CD4-positive, alpha-beta T cell treated with Interleukin-6 at 100 ng/mL for 8 hours (primary cell): ENCODE measurements around the gene WDR37.
"Not testable (repeated sequence)": the region's sequence is repeated elsewhere in the genome, so short reads cannot be mapped to it uniquely, and the experiment has no call there.

Experiments used
- DNase-seq: peaks from one replicate; pipeline ENCODE4 v3.0.0-alpha.2; 2020; ENCODE audit warnings: mixed read lengths, low spot score

WDR37 gene, protein sequence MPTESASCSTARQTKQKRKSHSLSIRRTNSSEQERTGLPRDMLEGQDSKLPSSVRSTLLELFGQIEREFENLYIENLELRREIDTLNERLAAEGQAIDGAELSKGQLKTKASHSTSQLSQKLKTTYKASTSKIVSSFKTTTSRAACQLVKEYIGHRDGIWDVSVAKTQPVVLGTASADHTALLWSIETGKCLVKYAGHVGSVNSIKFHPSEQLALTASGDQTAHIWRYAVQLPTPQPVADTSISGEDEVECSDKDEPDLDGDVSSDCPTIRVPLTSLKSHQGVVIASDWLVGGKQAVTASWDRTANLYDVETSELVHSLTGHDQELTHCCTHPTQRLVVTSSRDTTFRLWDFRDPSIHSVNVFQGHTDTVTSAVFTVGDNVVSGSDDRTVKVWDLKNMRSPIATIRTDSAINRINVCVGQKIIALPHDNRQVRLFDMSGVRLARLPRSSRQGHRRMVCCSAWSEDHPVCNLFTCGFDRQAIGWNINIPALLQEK

DNA sequence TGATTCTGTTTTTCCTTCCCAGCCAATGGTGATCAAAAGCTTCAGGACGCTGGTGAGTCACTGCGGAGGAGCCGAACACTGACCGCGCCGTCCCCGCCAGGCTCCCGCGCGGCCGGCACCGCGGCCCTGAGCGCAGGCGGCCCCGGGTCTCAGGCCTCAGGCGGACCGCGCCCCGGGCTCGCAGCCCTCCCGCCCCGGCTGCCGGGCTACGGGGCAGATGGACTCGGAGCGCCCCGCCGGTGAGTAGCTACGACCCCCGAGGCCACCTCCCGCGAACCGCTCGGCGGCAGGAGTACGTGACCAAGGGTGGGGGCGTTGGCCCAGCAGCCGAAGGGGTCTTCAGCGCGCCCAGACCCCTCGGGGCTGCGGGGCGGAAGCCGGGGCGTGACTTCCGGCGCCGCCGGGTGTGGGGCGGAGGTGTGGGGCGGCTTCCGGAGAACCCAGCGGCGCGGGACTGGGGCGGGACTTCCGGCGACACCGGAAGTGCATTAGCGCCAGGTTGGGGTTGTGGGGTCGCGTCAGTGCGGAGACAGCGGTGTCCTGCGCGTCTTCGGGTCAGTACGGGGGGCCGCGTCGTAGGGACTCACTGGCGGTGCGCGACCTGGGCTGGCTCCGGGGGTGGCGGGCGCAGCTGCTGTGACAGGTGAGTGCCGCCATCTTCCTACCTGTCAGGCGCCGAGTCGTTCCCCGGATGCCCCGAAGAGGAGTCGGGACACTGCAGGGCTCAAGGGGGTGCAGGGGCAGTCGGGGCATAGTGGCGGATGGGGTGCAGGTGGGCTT lies at the start of gene WDR37:
TSS of gene WDR37 (plus strand) at position 60 of the 780 bp plus-strand sequence. CDS start 15,771 bp downstream, outside the sequence.
- peak; percentile 85 for DNase-seq

DNA sequence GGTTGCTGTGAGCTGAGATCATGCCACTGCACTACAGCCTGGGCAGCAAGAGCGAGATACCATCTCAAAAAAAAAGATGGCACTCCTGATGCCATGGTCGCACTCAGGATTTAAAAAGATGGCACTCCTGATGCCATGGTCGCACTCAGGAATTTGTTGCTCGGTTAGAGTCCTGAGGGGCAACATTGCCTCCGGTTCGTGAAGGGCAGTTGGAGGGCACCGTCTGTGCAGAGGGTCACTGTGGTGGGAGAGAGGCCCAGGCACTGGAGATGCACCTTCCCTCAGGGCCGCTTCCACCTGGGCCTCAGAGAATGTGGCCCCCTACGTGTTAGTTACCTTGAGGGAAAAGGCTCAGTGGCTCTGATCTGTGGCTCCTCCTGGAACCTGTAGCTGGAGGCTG lies 49.6 kb upstream of the WDR37 start:
- no peak for DNase-seq

DNA sequence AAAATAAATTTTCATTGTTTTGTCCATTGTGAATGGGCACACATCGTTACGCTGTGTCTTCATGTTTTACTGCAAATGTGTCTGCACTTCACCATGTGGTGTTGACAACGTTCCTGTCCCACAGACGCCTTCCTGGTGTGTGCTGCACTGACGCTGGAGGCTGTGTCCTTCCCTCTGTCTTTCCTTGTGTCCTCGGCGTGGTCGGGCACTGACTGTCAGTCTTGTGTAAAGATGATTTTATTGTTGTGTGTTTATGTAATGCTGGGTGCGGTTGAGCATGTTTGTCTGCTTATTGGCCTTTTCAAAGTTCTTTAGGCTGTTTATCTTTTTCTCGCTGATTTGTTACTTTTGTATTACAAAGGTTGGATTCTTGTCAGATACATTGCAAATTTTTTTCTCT lies 48.6 kb upstream of the WDR37 start:
- DNase-seq, result no peak

DNA sequence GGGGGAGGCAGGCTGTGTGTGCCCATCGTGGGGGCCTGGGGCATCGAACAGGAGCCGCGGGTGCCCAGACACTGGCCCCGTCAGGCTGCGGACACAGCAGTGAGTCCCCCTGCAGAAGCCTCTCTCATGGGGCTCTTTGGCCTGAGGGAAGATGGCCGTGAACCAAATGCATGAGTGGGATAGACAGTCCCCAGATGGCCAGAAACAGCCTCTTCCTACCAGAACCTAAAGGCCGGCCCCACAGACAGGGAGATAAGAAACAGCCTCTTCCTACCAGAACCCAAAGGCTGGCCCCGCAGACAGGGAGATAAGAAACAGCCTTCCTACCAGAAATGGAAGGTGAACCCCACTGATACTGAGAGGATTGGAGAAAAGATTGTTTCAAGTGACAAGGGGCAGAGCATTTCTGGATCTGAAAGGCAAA lies 47.1 kb upstream of the WDR37 start:
- DNase-seq, result no peak

DNA sequence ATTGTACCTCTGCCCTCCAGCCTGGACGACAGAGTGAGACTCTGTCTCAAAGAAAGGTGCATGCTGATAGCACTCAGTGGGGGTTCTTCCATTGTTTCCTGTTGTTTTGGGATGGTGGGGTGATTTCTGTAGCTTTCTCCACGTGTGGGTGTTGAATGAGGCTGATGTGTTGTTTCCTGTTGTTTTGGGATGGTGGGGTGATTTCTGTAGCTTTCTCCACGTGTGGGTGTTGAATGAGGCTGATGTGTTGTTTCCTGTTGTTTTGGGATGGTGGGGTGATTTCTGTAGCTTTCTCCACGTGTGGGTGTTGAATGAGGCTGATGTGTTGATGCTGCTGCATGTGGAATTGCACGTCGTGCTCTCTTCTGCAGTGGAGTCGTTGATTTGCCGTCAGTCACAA lies 46.2 kb upstream of the WDR37 start:
- DNase-seq, result not testable (repeated sequence)

DNA sequence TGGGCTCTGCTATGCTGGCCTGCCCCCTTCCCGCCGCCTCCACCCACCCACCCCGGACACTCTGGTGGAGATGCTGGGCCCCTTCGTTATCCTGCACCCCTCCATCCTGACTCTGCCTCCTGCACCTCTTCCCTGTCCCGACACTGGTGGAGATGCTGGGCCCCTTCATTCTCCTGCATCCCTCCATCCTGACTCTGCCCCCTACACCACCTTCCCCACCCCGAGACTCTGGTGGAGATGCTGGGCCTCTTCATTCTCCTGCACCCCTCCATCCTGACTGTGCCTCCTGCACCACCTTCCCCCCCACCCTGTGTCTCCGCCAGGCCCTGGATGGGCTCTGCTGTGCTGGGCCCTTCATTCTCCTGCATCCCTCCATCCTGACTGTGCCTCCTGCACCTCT lies 45.5 kb upstream of the WDR37 start:
- DNase-seq, result no peak

DNA sequence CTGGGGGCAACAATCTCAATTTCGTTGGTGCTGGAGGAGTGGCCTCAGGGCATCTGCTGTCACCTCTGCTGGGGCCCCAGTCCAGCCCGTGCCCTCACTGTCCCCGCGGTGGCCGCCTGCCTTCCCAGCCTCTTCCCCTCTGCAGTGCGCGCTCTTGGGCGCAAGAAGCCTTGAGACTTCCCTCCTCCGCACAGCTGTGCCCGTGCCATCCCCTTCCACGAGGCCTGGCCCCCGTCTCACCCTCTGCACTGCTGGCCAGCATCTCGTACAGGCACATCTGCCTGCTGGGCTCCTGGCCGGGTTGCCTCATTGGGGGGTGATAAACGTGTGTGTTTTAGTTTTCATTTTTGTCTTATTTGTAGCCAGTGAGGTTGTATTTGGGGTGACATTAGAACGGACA lies 44.5 kb upstream of the WDR37 start:
- DNase-seq, result no peak

DNA sequence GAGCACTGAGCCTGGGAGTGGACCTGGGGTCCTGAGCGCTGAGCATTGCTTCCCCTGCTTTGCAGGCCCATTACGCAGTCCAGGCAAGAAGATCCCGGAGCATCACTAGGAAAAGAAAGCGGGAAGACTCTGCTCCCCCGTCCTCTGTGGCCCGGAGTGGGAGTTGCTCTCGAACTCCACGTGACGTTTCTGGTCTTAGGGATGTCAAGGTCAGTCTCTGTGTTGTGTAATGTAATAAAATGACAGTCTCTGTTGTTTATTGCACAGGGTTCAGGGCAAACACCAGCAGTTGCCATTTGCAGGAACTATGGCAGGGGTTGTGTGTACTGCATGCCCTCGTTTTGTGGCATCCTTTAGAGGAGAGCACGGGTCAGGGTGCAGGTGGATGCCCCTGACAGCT lies 40.5 kb upstream of the WDR37 start:
- DNase-seq, result no peak

DNA sequence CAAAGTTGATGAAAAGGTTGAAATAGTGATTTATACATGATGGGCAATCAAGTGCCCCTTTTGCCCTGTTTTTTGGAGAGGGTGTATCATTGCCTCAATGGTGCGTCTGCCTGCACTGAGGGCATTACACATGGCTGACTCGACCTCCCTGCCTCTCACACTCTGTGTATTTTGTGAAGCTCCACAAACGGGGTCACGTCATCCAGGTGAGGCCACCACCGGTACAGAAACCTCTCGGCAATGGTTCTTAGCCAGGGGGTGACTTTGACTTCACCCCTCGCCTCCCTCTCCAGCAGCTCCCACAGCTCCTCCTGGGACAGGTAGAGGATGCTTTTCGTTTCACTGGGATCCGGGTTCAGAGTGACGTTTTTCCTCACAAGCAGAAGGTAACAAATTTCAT lies 36.8 kb upstream of the WDR37 start:
- DNase-seq, result no peak

DNA sequence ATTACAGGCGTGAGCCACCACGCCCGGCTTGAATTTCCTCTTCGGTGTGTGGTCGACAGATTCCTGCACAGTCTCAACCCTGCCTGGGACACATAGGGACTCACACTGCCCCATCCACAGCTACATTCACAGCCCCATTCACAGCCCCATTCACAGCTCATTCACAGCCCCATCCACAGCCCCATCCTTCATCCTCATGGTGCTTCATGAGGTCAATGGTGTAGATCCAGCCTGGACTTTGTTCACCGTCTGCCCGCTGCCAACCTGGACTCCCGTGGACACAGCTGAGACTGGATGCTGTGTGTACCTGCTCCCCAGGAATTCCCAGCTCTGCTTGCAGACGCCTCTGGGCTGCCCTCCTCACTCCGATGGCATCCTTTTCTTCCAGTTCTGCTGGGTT lies 35.7 kb upstream of the WDR37 start:
- DNase-seq, result no peak

DNA sequence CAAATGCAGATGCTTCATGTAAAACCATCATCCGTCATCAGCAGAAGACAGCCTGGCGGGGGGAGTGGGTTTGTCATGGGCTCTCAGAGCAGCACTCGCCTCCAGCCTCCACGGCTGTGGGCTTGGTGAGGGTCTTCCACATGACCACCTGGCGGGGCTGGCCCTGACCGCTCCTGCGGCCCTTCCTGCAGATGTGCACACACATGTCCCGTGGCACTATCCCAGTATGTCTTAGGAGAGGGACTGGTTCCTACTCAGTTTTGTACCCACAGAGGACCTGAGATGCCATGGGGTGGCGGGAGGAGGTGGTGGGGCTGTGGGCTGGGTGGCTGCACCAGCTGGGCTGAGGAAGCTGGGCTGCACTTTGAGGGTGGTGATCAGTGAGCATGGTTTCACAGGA lies 35.2 kb upstream of the WDR37 start:
- no peak for DNase-seq

DNA sequence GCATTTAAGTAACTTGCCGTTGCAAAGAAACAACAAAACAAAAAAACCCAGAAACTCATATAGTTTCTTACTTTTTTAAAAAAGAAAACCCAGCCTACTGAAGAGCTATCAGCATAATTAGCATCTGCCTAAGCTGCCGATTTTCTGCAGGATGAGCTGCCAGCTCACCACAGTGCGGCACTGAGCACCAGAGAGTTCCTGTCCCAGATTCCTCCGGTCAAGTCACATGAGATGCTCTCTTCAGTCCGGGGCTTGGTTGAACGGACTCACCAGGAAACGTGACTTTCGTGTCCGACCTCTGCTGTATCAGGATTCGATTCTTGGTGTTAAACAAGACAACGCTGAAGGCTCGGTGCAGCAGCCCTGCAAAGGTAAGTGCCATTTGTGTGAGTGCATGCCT lies 33.8 kb upstream of the WDR37 start:
- no peak for DNase-seq

DNA sequence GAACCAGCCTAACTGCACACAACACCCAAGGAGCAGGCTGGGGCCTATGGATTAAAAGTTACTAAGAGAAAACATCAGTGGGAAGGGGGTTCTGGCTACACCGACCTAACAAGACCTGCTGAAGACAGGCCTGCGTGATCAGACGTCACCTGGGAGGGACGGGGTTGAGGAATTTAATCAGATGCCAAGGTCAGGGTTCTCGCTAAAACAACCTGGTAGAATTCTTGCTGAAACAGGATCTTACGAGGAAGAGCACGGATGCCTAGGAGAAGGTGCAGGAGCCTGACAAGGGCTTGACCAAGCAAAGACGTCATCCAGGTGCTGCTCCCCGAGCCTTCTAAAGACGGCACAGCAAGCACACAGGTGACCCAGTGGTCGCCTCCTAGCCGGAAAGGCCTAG lies 32.1 kb upstream of the WDR37 start:
- no peak for DNase-seq

DNA sequence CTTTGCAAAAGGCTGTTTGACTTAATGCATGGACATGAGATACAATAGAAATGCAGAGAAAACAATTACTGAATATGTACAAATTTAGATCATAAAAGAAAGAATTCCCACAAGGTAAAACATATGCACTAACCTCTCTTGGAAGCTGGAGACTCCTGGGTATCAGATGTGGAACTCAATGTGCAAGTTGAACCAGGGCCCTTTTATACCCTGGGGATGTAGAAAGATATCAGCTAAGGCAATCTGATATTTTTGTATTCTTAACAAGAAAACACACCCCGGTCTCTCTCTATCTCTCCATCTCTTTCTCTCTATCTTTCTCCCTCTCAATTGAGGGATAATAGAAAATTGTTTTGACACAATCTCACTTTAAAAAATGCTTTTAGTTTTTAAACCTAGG lies 30.5 kb upstream of the WDR37 start, which contains the start of gene IDI2:
TSS of gene IDI2 (minus strand) at position 177 of the 400 bp plus-strand sequence. CDS start 1,136 bp downstream, outside the sequence.
- no peak for DNase-seq

DNA sequence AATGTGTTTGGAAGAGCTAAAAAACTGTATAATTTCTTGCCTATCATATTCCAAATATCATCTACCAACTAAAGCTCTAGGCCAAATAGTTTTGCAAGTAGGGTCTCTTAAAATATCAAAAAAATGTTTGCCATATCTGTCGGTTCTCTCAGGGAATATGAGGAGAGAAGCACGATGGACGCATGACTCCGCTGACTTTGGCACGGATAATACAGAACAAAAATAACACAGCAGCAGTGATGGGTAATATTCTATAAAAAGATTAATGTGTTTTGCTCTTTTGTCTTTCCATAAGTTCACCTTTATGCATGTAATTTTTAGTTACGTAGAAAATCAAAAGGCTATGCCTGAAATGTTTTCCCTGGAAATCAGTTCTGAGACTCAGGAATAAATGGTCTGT lies 29.6 kb upstream of the WDR37 start:
- DNase-seq, result no peak

DNA sequence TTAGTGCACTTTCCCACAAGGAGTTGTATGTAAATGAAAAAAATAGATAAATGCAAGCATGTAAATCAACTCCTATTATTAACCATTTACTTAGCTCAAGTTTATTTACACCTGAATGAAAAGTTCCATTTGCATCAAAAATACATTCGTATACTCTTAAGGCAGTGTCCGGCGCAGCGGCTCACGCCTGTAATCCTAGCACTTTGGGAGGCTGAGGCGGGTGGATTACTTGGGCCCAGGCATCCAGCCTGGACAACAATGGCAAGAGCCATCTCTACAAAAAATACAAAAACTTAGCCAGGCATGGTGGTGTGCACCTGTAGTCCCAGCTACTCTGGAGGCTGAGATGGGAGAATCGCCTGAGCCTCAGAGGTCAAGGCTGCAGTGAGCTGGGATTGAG lies 26.3 kb upstream of the WDR37 start:
- DNase-seq, result no peak

DNA sequence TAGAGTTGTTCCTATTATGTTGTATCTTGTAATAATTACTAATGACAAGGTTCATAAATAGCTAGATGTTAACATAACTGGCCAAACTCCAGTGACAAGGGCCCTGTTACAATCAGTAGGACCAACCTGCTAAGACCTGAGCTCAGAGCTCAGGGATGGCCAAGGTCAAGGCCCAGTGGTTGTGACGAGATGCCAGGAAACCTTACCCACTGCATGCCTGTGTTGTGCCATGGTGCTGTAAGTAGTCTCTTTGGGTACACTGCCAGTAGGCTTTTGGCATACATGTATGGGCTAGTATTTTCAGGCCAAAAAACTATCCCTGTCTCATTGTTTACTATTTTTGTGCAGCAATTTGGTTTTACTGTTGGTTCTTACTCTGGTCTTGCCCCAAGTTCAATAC lies 22.6 kb upstream of the WDR37 start:
- DNase-seq, result no peak

DNA sequence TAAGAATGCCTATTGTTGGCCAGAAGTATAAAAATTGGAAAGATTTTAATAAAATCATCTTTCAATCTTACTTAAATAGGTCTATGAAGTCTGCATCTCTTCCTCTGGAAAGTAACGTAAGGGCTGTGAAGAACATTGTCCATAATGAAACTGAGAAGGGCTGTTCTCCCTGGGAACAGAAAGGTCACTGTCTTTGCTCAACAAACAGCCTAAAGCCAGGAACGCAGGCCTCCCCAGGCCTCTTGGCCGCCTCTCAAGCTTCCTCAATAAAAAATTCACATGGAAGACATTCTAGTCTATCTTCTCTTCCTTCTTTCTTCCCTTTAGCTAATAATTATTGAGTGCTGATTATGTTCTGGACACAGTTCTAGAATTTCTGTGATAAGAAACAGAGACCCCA lies 21.4 kb upstream of the WDR37 start:
- no peak for DNase-seq

DNA sequence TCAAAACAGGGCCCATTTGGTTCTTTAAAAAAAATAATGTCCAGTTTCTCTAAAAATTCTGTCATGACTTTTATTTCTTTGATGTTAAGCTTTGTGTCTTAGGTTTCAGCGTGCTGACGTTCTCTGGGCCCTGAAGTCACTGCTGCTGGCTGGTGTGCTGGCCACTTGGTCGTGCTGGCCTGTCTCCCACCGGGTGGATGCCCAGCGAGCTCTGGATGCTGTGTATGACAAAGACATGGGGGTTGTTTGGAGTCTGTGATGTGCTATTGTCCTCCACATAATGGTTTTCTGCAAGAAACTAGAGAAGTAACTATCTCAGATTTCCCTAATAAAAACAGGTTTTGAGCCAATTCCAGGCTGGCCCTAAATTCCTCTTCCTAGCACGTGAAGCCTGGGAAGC lies 21.0 kb upstream of the WDR37 start:
- DNase-seq, result no peak

DNA sequence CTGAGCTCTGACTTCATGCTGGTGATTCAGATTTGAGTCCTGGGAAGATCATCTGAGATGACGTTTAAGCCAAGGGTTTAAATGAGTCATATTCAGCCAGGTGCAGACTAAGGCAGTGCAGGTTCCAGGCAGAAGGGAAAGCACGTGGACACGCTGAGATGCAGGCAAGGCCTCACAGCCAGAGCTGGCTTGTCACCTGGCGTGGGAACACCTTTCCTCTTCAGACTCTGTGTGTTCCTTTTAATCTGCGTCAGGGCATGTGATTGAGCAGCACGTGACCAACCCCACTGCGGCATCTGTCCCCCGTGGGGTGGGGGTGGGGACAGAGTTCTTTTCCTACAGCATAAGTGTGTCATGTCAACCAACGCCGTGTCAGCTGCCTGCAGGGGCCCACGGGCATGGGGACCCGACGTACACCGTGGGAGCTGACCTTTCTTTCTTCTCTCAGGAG lies 19.8 kb upstream of the WDR37 start:
- no peak for DNase-seq

DNA sequence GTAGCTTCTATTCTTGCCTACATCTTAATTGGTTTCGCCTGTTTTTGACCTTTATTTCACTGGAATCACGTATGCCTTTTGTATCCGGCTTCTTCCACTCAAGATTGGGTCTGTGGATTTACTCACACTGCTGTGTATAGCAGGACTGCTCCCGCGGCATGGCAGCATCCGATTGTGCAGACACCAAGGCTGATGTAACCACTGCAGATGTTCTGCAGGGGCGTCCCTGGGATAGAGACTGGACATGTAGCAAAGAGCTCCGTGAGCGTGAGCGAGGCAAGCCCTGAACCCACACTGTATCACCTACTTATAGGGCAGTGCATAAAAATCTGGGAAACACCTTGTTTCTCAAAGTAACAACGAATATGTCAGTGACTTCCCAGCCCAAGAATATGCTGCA lies 19.1 kb upstream of the WDR37 start:
- DNase-seq, result no peak

DNA sequence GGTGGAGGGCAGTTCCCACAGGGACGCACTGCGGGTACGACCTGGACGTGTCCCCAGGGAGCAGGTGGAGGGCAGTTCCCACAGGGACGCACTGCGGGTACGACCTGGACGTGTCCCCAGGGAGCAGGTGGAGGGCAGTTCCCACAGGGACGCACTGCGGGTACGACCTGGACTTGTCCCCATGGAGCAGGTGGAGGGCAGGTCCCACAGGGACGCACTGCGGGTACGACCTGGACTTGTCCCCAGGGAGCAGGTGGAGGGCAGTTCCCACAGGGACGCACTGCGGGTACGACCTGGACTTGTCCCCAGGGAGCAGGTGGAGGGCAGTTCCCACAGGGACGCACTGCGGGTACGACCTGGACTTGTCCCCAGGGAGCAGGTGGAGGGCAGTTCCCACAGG lies 17.4 kb upstream of the WDR37 start:
- not testable (repeated sequence) for DNase-seq

DNA sequence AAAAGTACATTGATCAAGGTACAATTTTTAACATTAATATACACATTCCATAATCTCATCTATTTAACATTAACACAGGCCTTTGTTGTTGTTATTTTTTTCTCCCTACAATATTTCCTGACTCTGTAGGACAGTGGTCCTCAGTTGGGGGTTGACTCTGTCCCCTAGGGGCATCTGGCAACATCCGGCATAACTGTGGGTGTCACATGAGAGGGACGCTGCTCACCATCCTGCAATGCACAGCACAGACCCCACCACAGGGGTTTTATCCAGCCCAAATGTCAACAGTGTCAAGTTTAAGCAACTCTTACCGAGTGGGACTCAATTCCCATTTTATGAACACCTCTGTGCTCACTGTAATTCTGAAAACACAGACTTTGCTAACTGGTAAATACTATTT lies 16.1 kb upstream of the WDR37 start:
- DNase-seq, result no peak
